HG03039 (cell line): ENCODE measurements around the gene ATP10B.

Experiments used
- ATAC-seq: cut with Tn5 transposase; IDR thresholded peaks from one replicate; pipeline ENCODE4 v1.9.1; 2021; ENCODE audit warnings: mild to moderate bottlenecking, moderate library complexity; ENCODE audit not compliant: unreplicated experiment

The ATP10B gene

DNA sequence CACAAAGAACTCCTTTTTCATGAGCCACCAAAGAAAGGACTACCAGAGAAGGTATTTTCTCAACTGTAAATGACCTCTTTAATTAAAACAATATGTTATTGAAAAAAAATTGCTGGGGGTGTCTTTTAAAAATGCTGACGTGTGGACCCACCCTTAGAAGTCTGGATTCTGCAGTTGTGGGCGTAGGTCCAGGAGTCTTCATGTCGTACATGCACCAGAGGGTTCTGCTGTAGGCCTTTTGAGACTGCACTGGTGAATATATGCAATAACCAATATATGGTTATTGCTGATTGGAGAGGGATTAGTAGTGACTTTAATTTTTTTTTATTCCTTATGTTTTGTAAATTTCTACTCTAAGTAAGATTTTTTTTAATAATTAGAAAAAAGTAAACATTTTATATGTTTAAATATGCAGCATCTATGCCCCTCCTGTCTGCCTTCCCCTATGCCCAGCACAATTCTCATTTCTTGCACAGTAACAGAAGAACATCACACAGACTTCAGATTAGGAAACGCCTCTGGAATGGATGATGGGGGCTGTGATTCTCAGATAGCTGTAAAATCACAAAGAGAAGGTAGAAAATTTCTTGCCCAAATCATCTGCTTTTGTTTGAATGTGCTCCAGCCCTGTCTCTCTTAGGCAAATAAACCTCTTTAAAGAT lies 328.4 kb downstream of the ATP10B start:
- no peak for ATAC-seq

- ATAC-seq, result no peak
Measured at GRCh38 chr5:160521392-160521663, 330.7 kb downstream of the ATP10B start.

GRCh38 chr5:160520609-160521391 lies 331.2 kb downstream of the ATP10B start:
- ATAC-seq, result no peak

DNA sequence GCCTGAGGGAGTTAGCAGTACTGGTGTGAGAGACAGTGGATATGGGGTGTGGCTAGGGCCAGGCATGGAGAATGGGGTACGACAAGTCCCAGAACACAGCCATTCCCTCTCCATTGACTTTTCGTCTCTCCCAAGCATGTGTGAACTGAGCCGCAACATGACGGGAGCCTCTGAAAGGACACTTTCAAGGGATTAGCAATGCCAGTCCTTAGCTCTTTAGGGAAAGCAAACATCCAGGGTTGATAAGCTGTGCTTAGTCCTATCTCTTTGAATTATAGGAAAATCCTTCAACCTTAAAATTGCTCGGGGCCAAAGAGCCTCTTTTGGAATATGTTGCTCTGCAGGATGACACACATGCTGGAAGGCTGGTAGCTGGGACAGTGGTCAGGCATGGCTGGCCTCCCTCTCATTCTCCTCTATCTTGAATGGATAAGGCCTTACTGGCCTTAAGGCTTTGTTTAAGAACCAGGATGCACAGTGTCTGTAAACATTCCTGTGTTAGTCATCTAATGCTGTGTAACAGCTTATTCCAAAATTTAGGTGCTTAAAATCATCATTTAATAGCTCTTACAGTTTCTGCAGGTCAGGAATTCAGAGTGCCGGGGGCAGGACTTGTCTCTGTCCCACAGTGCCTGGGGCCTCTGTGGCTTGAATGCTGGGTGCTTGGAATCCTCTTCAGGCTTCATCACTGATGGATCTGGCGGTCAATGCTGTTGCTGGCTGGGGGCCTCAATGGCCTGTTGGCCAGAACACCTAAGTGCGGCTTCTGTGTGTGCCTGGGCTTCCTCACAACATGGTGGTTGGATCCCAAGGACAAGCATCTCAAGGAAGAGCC lies 335.1 kb downstream of the ATP10B start:
- ATAC-seq, result no peak

GRCh38 chr5:160514866-160515265 lies 337.1 kb downstream of the ATP10B start:
- ATAC-seq, result no peak

GRCh38 chr5:160514191-160514590 lies 337.8 kb downstream of the ATP10B start:
- ATAC-seq, result no peak

DNA sequence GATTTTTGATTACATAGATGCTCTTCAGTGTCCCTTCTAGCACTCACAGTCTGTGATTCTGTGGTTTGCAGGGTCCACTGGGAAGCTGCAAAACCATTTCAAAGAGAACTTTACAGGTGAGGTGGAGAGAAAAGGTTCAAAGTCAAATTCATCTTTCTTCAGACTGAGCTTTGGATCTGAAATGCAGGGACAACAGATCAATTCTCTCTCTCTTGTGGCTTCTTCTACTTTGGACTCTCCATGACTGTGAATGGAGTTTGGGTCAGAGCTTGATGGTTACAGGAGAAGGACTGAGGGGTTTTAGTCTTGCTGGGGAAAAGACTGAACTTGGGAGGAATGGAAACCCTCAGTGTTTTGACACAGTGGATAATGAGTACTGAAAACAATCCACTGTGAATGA lies 338.5 kb downstream of the ATP10B start:
- no peak for ATAC-seq
